Fibroblast of the aortic adventitia (primary cell): ENCODE data around the gene ACAP3. TPM values are rescaled to one million over a fixed set of nuclear protein-coding genes. Genes with fewer than 3 reads are reported as not detected.

Experiments
- DNase-seq: peaks from one replicate; pipeline ENCODE4 v3.0.0-alpha.2; 2010; ENCODE audit warnings: low read depth
- H3K4me3 ChIP-seq: 2 replicates; pipeline ENCODE4 v1.5.1; 2011; ENCODE audit warnings: low read depth, mild to moderate bottlenecking, control low read depth, low read length, moderate library complexity
- total RNA-seq: library from RNA; depleted of rRNA; stranded (reverse); fragments of >200 nt; gene quantifications from 2 replicates; pipeline ENCODE4 v1.2.3, GENCODE V29; 2012; ENCODE audit warnings: low replicate concordance
- TF ChIP-seq, protein P1 (sequence below): IDR thresholded peaks from 2 replicates; pipeline ENCODE4 v1.5.1; 2011; ENCODE audit warnings: mild to moderate bottlenecking, low read length, control low read depth, inconsistent platforms; ENCODE audit not compliant: insufficient read depth

ACAP3 gene
- total RNA-seq, 1 donor: 43.2 TPM

DNA sequence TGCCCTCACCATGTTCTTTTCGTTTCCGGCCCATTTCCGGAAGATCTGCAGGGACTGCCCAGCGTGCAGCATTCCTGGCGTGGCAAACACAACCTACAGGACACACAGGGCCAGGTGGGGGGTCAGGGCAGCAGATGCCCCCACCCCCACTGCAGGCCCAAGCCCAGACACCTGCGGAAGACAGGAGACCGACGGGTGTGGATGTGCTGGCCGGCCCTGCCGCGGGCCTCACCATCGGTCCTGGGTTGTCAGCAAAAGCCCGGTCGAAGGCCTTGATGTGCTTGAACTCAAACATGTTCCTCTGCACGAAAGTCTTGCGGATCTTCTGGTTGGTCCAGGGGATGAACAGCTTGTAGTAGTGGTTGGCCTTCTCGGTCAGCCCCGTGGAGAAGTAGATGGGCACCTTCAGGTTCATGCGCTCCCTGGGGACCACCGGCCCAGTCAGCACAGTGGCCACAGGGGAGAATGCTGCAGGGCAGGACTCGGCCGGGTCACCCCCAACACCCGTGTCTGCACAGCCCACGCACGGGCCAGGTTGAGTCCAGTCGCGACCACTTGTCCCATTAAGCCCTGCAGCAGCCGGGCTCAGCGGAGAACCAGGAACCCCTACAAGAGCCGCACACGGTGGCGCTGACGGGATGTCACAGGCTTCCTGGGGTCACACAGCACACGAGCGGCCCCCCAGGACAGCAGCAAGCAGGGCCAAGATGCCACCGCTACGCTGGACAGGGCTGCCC, 5.9 kb upstream of the ACAP3 start:
- H3K4me3 ChIP-seq: no peak overlapping the region
- no peak for DNase-seq
- TF ChIP-seq, protein P1, sequence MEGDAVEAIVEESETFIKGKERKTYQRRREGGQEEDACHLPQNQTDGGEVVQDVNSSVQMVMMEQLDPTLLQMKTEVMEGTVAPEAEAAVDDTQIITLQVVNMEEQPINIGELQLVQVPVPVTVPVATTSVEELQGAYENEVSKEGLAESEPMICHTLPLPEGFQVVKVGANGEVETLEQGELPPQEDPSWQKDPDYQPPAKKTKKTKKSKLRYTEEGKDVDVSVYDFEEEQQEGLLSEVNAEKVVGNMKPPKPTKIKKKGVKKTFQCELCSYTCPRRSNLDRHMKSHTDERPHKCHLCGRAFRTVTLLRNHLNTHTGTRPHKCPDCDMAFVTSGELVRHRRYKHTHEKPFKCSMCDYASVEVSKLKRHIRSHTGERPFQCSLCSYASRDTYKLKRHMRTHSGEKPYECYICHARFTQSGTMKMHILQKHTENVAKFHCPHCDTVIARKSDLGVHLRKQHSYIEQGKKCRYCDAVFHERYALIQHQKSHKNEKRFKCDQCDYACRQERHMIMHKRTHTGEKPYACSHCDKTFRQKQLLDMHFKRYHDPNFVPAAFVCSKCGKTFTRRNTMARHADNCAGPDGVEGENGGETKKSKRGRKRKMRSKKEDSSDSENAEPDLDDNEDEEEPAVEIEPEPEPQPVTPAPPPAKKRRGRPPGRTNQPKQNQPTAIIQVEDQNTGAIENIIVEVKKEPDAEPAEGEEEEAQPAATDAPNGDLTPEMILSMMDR: no peak

DNA sequence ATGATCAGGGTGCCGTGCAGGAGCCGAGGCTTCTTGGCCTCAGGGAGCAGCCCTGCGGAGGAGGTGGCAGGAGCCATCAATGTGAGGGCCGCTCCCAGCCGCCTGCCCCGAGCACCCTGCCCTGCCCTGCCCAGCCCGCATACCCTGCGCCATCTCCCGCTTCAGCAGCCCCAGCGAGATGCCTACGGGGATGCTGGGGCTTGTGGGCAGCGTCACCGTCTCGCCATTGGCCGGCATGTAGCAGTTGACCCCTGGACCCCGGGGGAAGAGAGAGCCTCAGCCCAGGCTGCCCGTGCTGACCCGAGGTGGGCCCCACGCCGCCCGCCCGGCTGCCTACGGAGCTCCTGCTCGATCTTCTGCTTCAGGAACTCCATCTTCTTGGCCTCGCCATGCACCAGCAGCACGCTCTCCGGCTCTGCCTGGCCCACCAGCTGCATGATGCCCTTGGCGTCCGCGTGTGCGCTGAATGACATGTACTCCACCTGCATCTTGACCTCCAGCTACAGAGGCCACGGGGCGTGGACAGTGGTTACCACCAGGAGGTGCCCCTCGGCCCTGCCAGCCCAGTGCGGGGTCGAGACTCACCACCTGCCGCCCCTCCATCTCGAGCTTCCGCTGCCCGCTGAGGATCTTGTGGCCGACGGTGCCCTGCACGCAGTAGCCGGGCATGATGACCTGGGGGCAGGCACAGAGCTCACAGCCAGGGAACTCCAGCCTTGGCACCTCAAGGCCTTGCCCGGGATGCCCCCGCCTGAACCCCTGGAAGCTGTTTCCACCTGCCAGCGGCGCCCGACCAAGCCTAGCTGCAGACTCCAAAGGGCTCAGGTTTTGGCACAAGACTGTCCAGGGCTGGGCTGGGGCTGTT, 5.0 kb upstream of the ACAP3 start:
- TF ChIP-seq, protein P1: no peak

DNA sequence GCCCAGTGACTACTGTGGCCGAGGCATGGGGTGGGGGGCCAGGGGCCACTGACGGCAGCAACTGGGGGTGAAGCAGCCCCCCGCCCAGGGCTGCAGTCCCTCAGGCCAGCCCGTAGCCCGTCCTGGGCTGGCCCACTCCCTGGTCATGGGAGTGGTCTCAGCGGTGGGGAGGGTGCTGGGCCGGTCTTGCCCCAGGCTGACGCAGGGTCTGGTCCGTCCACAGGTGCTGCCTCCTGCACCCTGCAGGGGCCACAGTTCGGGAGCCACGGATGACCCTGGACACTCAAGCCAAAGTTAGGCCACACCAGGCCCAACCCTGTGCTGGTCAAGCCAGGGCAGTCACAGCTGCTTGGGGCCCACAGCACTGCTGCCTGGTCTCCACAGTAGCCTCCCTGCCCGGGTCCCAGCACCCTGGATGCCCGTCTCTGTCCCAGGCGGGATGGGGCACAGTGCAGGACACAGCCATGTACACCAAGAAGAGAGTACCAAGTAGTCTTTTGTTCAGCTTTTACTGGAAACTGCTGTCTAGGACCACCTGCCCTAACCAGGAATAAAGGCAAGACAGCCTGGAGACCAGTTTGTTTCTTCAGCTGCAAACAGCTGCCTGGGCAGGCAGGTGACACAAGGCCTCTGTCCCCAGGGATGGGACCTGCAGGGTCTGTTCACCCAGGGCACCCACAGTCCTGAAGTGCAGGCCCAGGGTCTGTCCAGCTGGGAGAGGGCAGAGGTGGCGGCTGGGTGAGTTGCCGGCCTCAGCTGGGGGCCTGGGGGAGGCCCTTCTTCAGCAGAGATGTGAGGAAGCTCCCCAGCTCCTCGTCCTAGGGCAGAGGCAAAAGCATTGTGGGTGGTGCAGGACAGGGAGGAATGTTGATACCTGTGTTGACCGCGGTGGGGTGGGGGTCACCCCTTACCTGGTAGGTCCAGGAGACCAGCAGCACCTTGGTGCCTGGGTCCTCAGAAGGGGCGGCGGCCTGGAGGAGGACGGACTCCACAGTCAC, 3.7 kb upstream of the ACAP3 start:
- H3K4me3 ChIP-seq: no peak overlapping the region
- TF ChIP-seq, protein P1: no peak
- no peak for DNase-seq

More for the DNA sequence above, 5.0 kb upstream of the ACAP3 start:
- DNase-seq: no peak
- H3K4me3 ChIP-seq: no peak overlapping the region

DNA sequence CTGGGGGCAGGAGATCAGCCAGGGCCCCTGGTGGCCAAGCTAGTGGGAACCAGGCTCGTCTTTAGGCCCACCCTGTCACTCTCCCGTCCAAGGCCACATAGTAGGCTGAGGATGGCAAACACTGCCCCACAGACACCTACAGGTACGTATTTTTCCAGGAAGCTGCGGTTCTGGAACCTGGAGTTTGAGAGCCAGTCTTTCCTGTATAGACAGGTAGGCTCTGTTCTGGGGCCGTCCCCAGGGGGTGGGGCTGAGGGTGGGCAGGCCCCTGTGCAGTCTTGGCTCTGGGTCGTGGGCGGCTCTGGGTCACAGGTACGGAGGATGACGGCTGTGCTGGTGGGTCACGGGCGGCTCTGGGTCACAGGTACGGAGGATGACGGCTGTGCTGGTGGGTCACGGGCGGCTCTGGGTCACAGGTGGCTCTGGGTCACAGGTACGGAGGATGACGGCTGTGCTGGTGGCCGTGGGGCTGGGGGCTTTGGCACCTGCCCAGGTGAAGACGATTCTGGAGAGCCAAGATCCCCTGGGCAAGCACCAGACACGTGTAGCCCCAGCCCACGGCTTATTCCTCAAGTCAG, 2.8 kb upstream of the ACAP3 start:
- H3K4me3 ChIP-seq: no peak overlapping the region
- no peak for DNase-seq
- TF ChIP-seq, protein P1: no peak

DNA sequence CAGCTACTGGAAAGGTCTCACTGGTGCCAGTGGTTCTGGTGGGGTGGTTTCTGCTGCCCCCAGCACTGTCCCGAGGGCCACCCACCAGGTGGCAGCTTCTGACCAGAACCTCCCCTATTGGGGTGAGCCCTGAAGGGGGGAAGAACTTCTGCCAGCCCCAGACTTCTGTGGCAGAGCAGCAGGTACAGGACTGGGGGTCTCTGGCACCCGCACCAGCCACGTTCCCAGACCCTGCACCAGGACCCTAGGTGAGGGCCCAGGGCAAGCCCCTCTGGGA, 2.3 kb upstream of the ACAP3 start:
- TF ChIP-seq, protein P1: no peak
- DNase-seq: no peak
- no peak overlapping the region for H3K4me3 ChIP-seq

DNA sequence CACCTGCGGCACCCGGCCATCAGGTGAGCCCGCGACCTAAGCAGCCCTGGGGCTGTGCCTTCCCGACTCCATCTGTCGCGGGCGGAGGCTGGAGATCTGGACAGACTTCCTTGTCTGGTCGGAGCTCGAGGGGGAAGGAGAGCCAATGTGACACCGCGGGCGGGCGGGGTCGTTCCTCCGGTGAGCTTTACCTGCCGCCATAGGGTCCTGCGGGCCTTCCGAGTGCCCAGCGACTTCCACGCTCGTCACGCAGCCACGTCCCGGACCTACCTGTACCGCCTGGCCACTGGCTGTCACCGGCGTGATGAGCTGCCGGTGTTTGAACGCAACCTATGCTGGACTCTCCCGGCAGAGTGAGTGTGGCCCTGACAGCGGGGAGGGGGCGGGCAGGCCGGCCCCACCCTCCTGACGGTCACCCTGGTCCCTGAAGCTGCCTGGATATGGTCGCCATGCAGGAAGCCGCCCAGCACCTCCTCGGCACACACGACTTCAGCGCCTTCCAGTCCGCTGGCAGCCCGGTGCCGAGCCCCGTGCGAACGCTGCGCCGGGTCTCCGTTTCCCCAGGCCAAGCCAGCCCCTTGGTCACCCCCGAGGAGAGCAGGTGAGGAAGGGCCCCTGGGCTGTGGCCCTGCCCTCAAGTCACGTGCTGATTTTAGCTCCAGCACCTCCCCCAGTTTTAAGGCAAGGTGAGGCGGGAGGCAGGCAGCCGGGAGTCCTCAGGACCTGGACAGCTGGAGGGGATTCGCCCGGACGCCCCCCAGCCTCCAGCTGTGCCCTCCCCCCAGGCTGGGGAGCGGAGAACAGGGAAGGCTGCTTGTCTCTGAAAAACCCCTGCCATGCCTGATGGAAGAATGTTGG, 1.8 kb upstream of the ACAP3 start:
- no peak for DNase-seq
- peak overlapping the region; percentile 76 for H3K4me3 ChIP-seq
- TF ChIP-seq, protein P1: no peak
